BJ (cell line): Measurements from ENCODE around the gene TMEM108. TPM values are rescaled to one million over a fixed set of nuclear protein-coding genes. Genes with fewer than 3 reads are reported as not detected.

Source experiments
- CTCF ChIA-PET: fragments of 350-600 bp; formaldehyde crosslinking; extraction: SDS; loops from one replicate; lab custom pipeline; 2021; ENCODE audit warnings: antibody characterized with exemption, inconsistent platforms; lab: Yijun Ruan, JAX
- POLR2A ChIA-PET: fragments of 300-600 bp; sonication (Branson Sonifier 250); formaldehyde crosslinking; extraction: SDS; loops from one replicate; lab custom pipeline; 2021; ENCODE audit warnings: antibody characterized with exemption; lab: Charles Lee
- DNase-seq: peaks from one replicate; pipeline ENCODE4 v3.0.0-alpha.2; 2011; ENCODE audit warnings: low read depth
- H3K27me3 ChIP-seq: 2 replicates; pipeline ENCODE4 v1.6.0; 2011; ENCODE audit warnings: low read length; ENCODE audit not compliant: control insufficient read depth, insufficient read depth
- H3K36me3 ChIP-seq: 2 replicates; pipeline ENCODE4 v1.5.1; 2011; ENCODE audit warnings: low read length; ENCODE audit not compliant: control insufficient read depth, insufficient read depth
- H3K4me3 ChIP-seq: 2 replicates; pipeline ENCODE4 v1.5.1; 2011; ENCODE audit warnings: low read depth, mild to moderate bottlenecking, control low read depth, low read length
- polyA plus RNA-seq: library from polyadenylated mRNA; depleted of rRNA; stranded (reverse); fragments of >200 nt; gene quantifications from 2 replicates; pipeline ENCODE4 v1.2.3, GENCODE V29; 2011
- TF ChIP-seq, protein P1 (sequence below): IDR thresholded peaks from 2 replicates; pipeline ENCODE4 v1.5.1; 2011; ENCODE audit warnings: low read depth, mild to moderate bottlenecking, control low read depth, inconsistent platforms, low read length, moderate library complexity; ENCODE audit not compliant: insufficient read depth

The TMEM108 gene
- polyA plus RNA-seq, 1 experiment, result not detected

DNA sequence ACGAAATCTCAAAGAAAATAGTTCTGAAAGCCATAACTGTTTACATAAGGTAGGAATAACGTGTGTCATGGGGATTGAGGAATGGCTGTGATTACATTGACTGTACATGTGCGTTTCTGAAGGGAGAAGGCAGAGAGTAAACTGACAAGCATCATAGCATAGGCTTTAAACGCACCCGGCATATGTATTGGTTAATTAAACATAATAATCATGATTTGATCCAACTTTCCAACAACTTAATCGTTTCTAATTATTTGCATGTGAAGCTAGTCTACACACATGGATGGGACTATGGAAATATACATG lies 3.3 kb downstream of the TMEM108 start:
- no peak for DNase-seq
- Histone ChIP-seq H3K4me3 (no peak overlapping the region), H3K27me3 (peaks cover 23% of the 10 kb centered on the region), H3K36me3 (no peaks in the 10 kb centered on the region)
- POLR2A ChIA-PET, result no interaction called here
- TF ChIP-seq, protein P1, sequence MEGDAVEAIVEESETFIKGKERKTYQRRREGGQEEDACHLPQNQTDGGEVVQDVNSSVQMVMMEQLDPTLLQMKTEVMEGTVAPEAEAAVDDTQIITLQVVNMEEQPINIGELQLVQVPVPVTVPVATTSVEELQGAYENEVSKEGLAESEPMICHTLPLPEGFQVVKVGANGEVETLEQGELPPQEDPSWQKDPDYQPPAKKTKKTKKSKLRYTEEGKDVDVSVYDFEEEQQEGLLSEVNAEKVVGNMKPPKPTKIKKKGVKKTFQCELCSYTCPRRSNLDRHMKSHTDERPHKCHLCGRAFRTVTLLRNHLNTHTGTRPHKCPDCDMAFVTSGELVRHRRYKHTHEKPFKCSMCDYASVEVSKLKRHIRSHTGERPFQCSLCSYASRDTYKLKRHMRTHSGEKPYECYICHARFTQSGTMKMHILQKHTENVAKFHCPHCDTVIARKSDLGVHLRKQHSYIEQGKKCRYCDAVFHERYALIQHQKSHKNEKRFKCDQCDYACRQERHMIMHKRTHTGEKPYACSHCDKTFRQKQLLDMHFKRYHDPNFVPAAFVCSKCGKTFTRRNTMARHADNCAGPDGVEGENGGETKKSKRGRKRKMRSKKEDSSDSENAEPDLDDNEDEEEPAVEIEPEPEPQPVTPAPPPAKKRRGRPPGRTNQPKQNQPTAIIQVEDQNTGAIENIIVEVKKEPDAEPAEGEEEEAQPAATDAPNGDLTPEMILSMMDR, result no peak
- CTCF ChIA-PET, result interaction anchor here (0.5 to 4.7 kb wide), 33 partner anchors 9 to 888 kb away, joined by 3 to 29 read pairs (median 4); no protein-coding TSS in a partner anchor

DNA sequence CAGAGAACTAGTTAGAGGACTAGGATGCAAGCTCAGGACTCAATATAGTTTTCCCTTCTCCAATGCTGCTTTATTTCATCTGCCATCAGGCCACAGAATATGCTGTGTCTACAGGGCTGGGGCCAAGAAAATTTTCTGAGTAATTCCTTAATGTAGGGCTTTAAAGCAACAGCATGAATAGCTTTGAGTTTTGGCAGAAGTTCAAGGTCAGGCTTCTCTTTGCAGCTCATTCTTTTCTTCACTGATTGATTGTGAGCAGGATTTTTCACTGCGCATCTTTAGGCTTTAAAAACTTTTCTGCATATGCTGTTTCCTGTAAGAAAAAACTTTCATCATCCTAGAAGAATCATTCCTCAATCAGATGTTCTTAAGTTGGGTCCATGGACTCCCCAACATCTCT lies 4.6 kb downstream of the TMEM108 start:
- ChIA-PET POLR2A (no interaction called here), CTCF (interaction anchor here (1.2 to 4.7 kb wide), 9 partner anchors 24 to 381 kb away, joined by 3 to 28 read pairs (median 12); no protein-coding TSS in a partner anchor)
- TF ChIP-seq, protein P1, result no peak
- Histone ChIP-seq H3K36me3 (no peaks in the 10 kb centered on the region), H3K4me3 (no peak overlapping the region), H3K27me3 (peaks cover 18% of the 10 kb centered on the region)
- no peak for DNase-seq

DNA sequence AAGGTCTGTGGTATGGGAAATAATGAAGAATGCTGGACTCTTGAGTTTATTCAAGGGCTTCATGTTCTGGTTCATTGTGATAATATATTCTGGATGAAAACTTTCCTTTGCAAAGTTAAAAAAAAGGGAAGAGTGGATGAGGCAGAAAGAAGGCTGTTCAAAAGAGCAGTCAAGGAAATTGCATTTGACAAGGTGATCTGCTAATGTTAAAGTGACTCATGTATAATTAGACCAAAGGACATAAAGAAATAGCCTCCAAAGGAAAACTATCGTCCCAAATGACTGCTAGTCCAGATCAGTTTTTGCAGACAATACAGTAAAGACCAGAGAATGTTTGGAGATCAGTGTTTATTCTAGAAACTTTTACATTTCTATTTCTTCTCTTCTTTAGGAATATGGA lies 9.8 kb downstream of the TMEM108 start:
- TF ChIP-seq, protein P1, result no peak
- H3K36me3 ChIP-seq, result no peaks in the 10 kb centered on the region
- no peak overlapping the region for H3K4me3 ChIP-seq
- H3K27me3 ChIP-seq, result no peaks in the 10 kb centered on the region
- CTCF ChIA-PET, result no interaction called here
- no peak for DNase-seq
- POLR2A ChIA-PET, result no interaction called here

- TF ChIP-seq, protein P1, result no peak
- POLR2A ChIA-PET, result no interaction called here
- CTCF ChIA-PET, result interaction anchor here (1.0 kb wide), 1 partner anchor 9 kb away, joined by 3 read pairs; no protein-coding TSS in a partner anchor
These were observed 11.3 kb downstream of the TMEM108 start for GRCh38 chr3:133049491-133049890.

DNA sequence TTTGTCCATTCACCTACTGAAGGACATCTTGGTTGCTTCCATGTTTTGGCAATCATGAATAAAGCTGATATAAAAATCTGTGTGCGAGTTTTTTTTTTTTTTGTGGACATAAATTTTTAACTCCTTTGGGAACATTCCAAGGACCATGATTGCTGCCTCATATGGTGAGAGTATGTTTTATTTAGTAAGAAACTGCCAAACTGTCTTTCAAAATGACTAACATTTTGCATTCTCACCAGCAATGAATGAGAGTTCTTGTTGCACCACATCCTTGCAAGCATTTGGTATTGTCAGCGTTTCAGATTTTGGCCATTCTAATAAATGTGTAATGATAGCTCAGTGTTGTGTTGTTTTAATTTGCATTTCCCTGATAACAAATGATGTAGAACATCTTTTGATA lies 12.7 kb downstream of the TMEM108 start:
- ChIA-PET POLR2A (no interaction called here), CTCF (interaction anchor here (0.6 kb wide), 1 partner anchor 150 kb away, joined by 3 read pairs; no protein-coding TSS in a partner anchor)
- TF ChIP-seq, protein P1, result no peak
- Histone ChIP-seq H3K4me3 (no peak overlapping the region), H3K36me3 (no peaks in the 10 kb centered on the region), H3K27me3 (no peaks in the 10 kb centered on the region)
- DNase-seq, result no peak

More at GRCh38 chr3:133049491-133049890, 11.3 kb downstream of the TMEM108 start:
- DNase-seq, result no peak
- no peaks in the 10 kb centered on the region for H3K36me3 ChIP-seq
- H3K27me3 ChIP-seq, result no peaks in the 10 kb centered on the region
- no peak overlapping the region for H3K4me3 ChIP-seq
